ENCODE measurements around the gene LYSET.
"Not testable (repeated sequence)": the region's sequence is repeated elsewhere in the genome, so short reads cannot be mapped to it uniquely, and the experiment has no call there.

The LYSET gene

GRCh38 chr14:93233078-93233477, 48.0 kb downstream of the LYSET start:
- H3K27ac ChIP-seq (ENCODE audit: low read length); H3K4me3 ChIP-seq (ENCODE audit: low read length); H3K9ac ChIP-seq (ENCODE audit: low read length); H3K9me3 ChIP-seq (ENCODE audit: control insufficient read depth, low read depth, low read length); H3K4me1 ChIP-seq (ENCODE audit: control insufficient read depth, low read depth, low read length); H3K27me3 ChIP-seq (ENCODE audit: control insufficient read depth, insufficient read depth, low read length): not testable (repeated sequence)
- H3K36me3 ChIP-seq (ENCODE audit: control insufficient read depth, low read depth, low read length), result peaks cover 10% of the 10 kb centered on the region

GRCh38 chr14:93234798-93235197, 49.7 kb downstream of the LYSET start:
- H3K36me3 ChIP-seq (ENCODE audit: control insufficient read depth, low read depth, low read length), result no peaks in the 10 kb centered on the region
- H3K27ac ChIP-seq (ENCODE audit: low read length), result no peak overlapping the region
- H3K4me1 ChIP-seq (ENCODE audit: control insufficient read depth, low read depth, low read length), result no peaks in the 10 kb centered on the region
- H3K27me3 ChIP-seq (ENCODE audit: control insufficient read depth, insufficient read depth, low read length), result no peaks in the 10 kb centered on the region
- no peaks in the 10 kb centered on the region for H3K9me3 ChIP-seq (ENCODE audit: control insufficient read depth, low read depth, low read length)
- H3K9ac ChIP-seq (ENCODE audit: low read length), result no peak overlapping the region
- no peak overlapping the region for H3K4me3 ChIP-seq (ENCODE audit: low read length)
